NB4 (cell line): Measurements from ENCODE around the gene MANF.

Source experiments
- POLR2A ChIP-seq: IDR thresholded peaks from 2 replicates; pipeline ENCODE4 v1.6.1; 2011; ENCODE audit warnings: mild to moderate bottlenecking; ENCODE audit not compliant: insufficient read length; ENCODE audit errors: extremely low read depth
- TF ChIP-seq, protein P1 (sequence below): IDR thresholded peaks from one replicate; pipeline ENCODE4 v1.5.1; 2012; ENCODE audit warnings: low read depth, low read length

DNA sequence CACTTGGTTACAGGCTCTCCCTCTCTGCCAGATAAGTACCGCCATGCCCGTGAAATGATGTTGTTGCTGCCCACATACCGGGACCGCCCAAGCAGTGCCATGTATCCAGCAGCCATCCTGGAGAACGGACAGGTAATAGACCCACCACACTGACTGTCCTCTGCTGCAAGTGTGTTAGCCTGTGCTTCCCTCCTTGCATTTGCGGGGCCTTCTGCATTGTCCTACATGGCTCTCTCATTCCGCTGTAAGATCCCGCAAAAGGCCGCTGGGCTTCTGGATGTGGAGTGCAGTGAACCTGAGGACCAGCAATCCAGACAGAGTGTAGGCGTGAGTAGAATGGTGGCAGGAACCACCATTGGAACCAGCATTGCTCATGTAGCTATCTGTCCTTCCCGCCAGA, 10.6 kb upstream of the MANF start:
- TF ChIP-seq, protein P1, sequence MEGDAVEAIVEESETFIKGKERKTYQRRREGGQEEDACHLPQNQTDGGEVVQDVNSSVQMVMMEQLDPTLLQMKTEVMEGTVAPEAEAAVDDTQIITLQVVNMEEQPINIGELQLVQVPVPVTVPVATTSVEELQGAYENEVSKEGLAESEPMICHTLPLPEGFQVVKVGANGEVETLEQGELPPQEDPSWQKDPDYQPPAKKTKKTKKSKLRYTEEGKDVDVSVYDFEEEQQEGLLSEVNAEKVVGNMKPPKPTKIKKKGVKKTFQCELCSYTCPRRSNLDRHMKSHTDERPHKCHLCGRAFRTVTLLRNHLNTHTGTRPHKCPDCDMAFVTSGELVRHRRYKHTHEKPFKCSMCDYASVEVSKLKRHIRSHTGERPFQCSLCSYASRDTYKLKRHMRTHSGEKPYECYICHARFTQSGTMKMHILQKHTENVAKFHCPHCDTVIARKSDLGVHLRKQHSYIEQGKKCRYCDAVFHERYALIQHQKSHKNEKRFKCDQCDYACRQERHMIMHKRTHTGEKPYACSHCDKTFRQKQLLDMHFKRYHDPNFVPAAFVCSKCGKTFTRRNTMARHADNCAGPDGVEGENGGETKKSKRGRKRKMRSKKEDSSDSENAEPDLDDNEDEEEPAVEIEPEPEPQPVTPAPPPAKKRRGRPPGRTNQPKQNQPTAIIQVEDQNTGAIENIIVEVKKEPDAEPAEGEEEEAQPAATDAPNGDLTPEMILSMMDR, result no peak
- TF ChIP-seq POLR2A, result no peak
